SJSA1 (cell line): Measurements from ENCODE around the gene NCL. TPM values are rescaled to one million over a fixed set of nuclear protein-coding genes. Genes with fewer than 3 reads are reported as not detected.
"Not testable (repeated sequence)": the region's sequence is repeated elsewhere in the genome, so short reads cannot be mapped to it uniquely, and the experiment has no call there.

ENCODE experiments used
- DNase-seq, 2 experiments: peaks; one replicate each; pipeline ENCODE4 v3.0.0-alpha.2; 2015 to 2020; ENCODE audit warnings: low spot score in 2 of 2, low read depth in 1 of 2
- H3K27ac ChIP-seq: fragments of 250-450 bp; sonication (Bioruptor Pico); 2 replicates; pipeline ENCODE4 v1.5.1; 2020; ENCODE audit warnings: mild to moderate bottlenecking, moderate library complexity
- H3K27me3 ChIP-seq: fragments of 250-450 bp; sonication (Bioruptor Pico); replicated peaks from 2 replicates; pipeline ENCODE4 v1.5.1; 2020; ENCODE audit warnings: mild to moderate bottlenecking, moderate library complexity
- H3K36me3 ChIP-seq: fragments of 250-450 bp; sonication (Bioruptor Pico); 2 replicates; pipeline ENCODE4 v1.5.1; 2020; ENCODE audit warnings: mild to moderate bottlenecking
- H3K4me1 ChIP-seq: fragments of 250-450 bp; sonication (Bioruptor Pico); replicated peaks from 2 replicates; pipeline ENCODE4 v1.6.1; 2021; ENCODE audit warnings: mild to moderate bottlenecking
- H3K4me3 ChIP-seq: fragments of 250-450 bp; sonication (Bioruptor Pico); 2 replicates; pipeline ENCODE4 v1.5.1; 2020; ENCODE audit warnings: mild to moderate bottlenecking
- H3K9me3 ChIP-seq: fragments of 250-450 bp; sonication (Bioruptor Pico); replicated peaks from 2 replicates; pipeline ENCODE4 v1.5.1; 2020; ENCODE audit warnings: mild to moderate bottlenecking
- total RNA-seq: library from RNA; depleted of rRNA; stranded (reverse); fragments of >200 nt; shearing (Covaris generic); gene quantifications from 2 replicates; pipeline ENCODE4 v1.2.3, GENCODE V29; 2014

Gene NCL
- total RNA-seq, 1 experiment from 2014 or later: 257 TPM

DNA sequence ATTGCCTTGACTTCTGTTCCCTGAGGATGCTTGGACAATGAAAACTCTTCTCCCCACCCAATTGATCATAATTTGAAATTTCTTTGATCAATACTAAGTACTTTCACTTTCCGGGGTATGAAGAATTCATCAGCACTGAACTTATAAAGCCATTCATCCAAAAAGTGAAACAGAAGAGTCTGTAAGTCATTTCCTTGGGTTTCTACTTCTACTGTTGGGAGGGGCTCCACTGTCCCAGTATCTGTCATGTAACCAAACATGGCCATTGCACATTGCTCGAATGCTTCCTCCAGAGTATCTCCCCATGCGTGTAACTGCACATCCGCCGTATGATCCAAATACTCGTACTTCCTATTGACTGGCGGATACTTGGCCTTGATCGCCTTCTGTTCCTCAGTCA lies 30.3 kb downstream of the NCL start:
- Histone ChIP-seq H3K4me3 (no peak overlapping the region), H3K27me3 (no peaks in the 10 kb centered on the region), H3K36me3 (no peaks in the 10 kb centered on the region), H3K9me3 (peaks cover 5% of the 10 kb centered on the region; the same call in 1 of the 2 replicates), H3K4me1 (no peaks in the 10 kb centered on the region), H3K27ac (no peak overlapping the region)
- no peak for DNase-seq

DNA sequence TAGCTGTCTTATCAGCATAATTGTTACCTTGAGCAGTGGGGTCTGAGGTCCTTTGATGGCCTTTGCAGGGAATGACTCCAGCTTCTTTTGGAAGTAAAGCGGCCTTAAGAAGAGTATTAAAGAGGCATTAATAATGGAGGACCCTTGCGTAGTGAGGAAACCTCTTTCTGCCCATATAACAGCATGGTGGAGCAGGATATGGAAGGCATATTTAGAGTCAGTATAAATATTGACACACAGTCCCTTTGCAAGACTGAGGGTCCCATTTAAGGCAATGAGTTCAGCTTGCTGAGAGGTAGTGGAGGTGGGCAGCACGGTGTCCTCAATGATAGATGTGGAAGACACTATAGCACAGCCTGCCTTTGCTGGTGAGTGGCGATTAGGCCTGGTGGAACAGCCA lies 32.7 kb downstream of the NCL start:
- Histone ChIP-seq H3K4me1 (no peaks in the 10 kb centered on the region), H3K36me3 (no peaks in the 10 kb centered on the region), H3K4me3 (no peak overlapping the region), H3K27me3 (no peaks in the 10 kb centered on the region), H3K9me3 (peaks cover 5% of the 10 kb centered on the region; the same call in 1 of the 2 replicates), H3K27ac (no peak overlapping the region)
- DNase-seq: no peak

DNA sequence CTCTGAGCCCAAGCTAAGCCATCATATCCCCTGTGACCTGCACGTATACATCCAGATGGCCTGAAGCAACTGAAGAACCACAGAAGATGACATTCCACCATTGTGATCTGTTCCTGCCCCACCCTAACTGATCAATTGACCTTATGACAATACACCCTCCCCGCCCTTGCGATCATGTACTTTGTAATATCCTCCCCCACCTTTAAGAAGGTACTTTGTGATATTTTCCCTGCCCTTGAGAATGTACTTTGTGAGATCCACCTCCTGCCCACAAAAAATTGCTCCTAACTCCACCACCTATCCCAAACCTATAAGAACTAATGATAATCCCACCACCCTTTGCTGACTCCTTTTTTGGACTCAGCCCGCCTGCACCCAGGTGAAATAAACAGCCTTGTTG lies 33.8 kb downstream of the NCL start:
- H3K4me3 ChIP-seq, H3K27me3 ChIP-seq, H3K9me3 ChIP-seq, DNase-seq, H3K36me3 ChIP-seq, H3K27ac ChIP-seq: not testable (repeated sequence)
- peaks cover 10% of the 10 kb centered on the region for H3K4me1 ChIP-seq

DNA sequence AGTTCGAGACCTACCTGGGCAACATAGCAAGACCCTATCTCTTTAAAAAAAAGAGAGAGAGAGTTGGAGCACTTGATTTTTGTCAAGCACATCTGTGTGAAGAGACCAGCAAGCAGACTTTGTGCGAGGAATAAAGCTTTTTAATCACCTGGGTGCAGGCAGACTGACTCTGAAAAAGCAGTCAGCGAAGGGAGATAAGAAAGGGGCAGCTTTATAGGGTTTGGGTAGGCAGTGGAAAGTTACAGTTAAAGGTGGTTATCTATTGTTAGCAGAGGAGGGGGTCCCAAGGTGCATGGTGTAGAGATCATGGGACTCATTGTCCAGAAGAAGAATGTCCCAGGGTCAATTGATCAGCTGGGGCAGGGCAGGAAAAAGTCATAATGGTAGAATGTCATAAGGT lies 34.4 kb downstream of the NCL start:
- H3K27me3 ChIP-seq: no peaks in the 10 kb centered on the region
- peaks cover 15% of the 10 kb centered on the region for H3K4me1 ChIP-seq
- no peak for DNase-seq
- H3K27ac ChIP-seq: no peak overlapping the region
- no peaks in the 10 kb centered on the region for H3K36me3 ChIP-seq
- H3K4me3 ChIP-seq: no peak overlapping the region
- peaks cover 5% of the 10 kb centered on the region; the same call in 1 of the 2 replicates for H3K9me3 ChIP-seq

DNA sequence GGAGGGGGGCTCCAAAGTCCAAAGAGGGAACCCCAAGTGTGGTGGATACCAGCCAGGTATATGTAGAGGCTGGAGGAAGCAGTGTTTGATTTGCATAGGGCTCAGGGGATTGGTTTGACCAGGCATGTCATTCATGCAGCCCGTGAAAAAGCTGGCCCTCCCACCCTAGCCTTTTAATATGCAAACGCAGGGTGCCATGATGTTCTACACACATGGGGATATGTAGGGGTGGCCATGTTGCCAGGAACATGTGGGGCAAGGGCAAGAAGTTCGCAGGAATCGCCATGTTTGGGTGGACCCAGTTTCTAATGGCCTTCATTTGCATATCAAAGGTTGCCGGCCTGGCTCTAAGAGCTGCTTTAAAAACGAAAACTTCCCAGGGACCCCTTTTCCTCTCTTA lies 35.1 kb downstream of the NCL start:
- H3K27me3 ChIP-seq: no peaks in the 10 kb centered on the region
- no peak for DNase-seq
- H3K4me3 ChIP-seq: no peak overlapping the region
- H3K9me3 ChIP-seq: peaks cover 5% of the 10 kb centered on the region; the same call in 1 of the 2 replicates
- H3K36me3 ChIP-seq: no peaks in the 10 kb centered on the region
- peaks cover 15% of the 10 kb centered on the region for H3K4me1 ChIP-seq
- H3K27ac ChIP-seq: no peak overlapping the region

DNA sequence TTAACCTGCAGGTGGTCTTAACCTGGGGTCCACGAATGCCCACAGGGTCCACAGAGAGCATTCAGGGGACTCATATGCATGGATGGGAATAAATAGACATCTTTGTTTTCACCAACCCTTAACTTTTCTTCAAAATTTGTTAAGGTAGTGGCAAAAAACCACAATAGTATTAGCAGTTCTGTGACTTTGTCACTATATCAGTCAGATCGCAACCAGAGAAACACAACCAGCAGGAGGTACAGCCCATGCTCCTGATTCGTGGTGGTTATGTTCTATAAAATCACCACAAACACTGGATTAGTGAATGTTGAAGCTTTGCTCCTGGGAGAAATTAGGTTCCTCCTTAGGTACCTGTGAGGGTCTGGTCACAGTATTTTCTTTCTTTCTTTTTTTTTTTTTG lies 37.2 kb downstream of the NCL start:
- DNase-seq: no peak
- Histone ChIP-seq H3K4me1 (peaks cover 15% of the 10 kb centered on the region), H3K4me3 (no peak overlapping the region), H3K9me3 (peaks cover 2% of the 10 kb centered on the region; the same call in 1 of the 2 replicates), H3K27me3 (no peaks in the 10 kb centered on the region), H3K27ac (no peak overlapping the region), H3K36me3 (no peaks in the 10 kb centered on the region)

DNA sequence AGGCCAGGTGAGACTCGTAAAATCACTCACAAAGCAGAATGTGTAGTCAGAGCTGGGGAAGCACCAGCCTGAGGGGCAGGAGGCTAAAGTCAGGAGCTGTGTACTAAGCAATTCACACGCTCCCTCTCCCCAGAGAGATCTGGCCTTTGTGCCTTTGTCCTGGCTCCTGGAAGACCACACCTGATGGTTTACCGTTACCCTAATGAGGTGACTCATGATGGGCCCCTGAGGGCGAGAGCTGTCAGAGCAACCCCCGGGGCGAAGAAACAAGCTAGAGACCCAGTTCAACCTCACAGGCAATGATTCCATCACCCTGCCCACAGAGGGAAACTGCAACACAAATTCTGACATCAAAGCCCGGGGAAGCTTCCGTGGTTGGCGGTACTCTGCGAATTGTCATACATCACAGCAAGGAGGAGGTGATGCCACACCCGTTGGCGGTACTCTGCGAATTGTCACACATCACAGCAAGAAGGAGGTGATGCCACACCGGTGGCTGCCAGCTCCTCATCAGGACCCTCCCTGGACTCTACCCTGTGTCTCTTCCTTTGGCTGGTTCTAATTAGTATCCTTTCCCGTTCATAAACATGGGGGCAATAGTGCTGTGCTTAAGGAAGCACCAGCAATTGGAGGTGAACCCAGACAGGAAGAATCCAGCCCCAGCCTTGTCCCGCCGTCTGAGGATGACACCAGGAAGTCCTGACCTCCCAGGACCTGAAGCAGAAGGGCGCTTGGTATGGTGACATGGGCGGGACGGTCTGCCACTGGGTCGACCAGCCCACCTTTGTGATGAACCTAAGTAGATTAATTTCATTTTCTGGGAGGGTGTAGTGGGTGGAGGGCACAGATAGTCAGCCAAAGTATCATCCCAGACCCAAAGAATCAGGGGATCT lies 38.2 kb downstream of the NCL start:
- H3K27ac ChIP-seq: no peak overlapping the region
- DNase-seq: peak; percentile 56 to 63
- H3K36me3 ChIP-seq: no peaks in the 10 kb centered on the region
- H3K27me3 ChIP-seq: no peaks in the 10 kb centered on the region
- H3K4me3 ChIP-seq: no peak overlapping the region
- 0 out of 2 replicates have a peak, but pooled peaks cover 2% of the 10 kb centered on the region for H3K9me3 ChIP-seq
- peaks cover 21% of the 10 kb centered on the region for H3K4me1 ChIP-seq

DNA sequence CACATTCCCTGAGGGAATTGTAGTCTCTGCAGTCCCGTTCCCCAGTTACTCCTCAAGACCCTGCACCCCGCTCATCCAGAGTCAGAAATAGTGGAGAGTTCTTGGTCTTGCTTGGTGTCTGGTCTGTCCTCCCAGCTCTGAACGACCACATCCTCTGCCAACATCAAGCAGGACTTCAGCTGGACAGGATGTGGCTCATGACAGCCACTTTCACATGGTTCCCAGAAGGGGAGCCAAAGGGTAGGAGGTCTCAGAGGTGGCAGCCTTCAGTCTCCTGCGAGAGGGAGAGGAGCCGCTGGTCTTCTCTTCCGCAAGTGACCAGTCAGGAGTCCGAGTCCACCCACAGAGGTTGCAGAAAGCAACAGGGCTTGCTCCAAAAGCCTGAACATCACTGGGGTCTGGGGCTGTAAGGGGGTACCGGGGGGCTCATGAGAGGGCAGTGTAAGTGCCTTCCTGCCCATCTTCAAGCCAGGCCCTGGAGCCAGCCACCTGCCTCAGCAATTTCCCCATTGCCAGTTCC lies 38.9 kb downstream of the NCL start:
- no peaks in the 10 kb centered on the region for H3K27me3 ChIP-seq
- H3K4me3 ChIP-seq: no peak overlapping the region
- DNase-seq: no peak
- H3K9me3 ChIP-seq: no peaks in the 10 kb centered on the region
- H3K27ac ChIP-seq: no peak overlapping the region
- H3K4me1 ChIP-seq: peaks cover 23% of the 10 kb centered on the region
- no peaks in the 10 kb centered on the region for H3K36me3 ChIP-seq

DNA sequence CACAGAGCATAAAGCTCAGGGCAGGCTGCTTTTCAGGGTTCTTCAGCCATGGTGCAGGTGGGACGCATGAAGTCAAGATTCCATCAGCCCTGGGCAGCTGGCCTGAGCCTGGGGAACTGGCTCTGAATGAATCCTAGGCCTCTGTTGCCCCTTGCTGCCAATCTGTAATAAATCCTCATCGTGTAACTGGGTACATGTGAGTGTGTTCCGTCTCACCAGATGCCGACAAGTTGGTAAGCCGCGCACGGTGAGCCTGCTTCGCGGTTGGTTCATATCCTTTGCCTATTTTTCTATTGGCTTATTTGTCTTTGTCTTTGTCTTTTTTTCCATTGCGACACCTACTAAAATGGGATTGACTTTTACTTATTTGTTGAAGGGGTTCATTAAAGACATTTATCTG lies 41.1 kb downstream of the NCL start:
- H3K27me3 ChIP-seq: no peaks in the 10 kb centered on the region
- no peaks in the 10 kb centered on the region for H3K9me3 ChIP-seq
- H3K27ac ChIP-seq: no peak overlapping the region
- H3K4me1 ChIP-seq: peaks cover 23% of the 10 kb centered on the region
- no peak for DNase-seq
- H3K4me3 ChIP-seq: no peak overlapping the region
- no peaks in the 10 kb centered on the region for H3K36me3 ChIP-seq

DNA sequence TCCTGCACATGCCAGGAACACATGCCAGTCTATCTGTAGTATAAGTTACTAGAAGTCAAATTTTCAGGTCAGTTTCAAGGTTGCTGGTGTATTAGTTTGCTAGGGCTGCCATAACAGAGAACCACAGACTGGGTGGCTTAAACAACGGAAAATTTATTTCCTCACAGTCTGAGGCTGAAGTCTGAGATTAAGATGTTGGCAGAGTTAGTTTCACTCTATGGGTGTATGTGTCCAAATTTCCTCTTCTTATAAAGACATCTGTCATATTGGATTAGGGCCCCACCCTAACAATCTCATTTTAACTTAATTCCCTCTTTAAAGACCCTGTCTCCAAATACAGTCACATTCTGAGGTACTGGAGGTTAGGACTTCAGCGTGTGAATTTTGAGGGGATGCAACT lies 42.2 kb downstream of the NCL start:
- no peak overlapping the region for H3K4me3 ChIP-seq
- no peaks in the 10 kb centered on the region for H3K27me3 ChIP-seq
- no peaks in the 10 kb centered on the region for H3K9me3 ChIP-seq
- no peak for DNase-seq
- H3K36me3 ChIP-seq: no peaks in the 10 kb centered on the region
- no peak overlapping the region for H3K27ac ChIP-seq
- H3K4me1 ChIP-seq: peaks cover 23% of the 10 kb centered on the region

DNA sequence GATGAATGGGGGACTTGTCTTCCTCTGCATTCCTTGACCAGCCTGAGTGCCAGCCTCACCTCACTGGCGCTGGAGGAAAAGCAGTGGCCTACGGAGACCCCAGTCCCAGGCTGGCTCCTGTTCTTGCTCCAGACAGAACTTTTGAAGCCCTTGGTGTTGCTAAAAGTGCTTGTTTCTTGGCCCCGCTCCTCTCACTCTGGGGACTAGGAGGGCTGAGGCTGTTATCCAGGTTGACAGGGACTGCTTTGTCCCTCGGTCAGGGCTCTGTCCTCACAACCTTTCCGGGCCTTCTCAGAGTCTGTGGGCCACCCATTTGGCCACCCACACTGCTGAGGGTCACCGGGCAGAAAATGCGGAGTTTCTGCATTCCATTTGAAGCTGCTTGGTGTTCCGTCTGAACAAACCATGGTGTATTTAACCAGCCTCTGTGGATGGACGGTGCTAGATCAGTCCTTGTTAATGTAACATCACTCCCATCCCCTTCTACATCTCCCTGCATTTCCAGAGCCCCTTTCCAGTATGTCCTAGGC lies 43.2 kb downstream of the NCL start:
- H3K4me3 ChIP-seq: no peak overlapping the region
- H3K36me3 ChIP-seq: no peaks in the 10 kb centered on the region
- H3K4me1 ChIP-seq: peaks cover 20% of the 10 kb centered on the region
- DNase-seq: no peak
- no peaks in the 10 kb centered on the region for H3K27me3 ChIP-seq
- H3K9me3 ChIP-seq: no peaks in the 10 kb centered on the region
- H3K27ac ChIP-seq: no peak overlapping the region

DNA sequence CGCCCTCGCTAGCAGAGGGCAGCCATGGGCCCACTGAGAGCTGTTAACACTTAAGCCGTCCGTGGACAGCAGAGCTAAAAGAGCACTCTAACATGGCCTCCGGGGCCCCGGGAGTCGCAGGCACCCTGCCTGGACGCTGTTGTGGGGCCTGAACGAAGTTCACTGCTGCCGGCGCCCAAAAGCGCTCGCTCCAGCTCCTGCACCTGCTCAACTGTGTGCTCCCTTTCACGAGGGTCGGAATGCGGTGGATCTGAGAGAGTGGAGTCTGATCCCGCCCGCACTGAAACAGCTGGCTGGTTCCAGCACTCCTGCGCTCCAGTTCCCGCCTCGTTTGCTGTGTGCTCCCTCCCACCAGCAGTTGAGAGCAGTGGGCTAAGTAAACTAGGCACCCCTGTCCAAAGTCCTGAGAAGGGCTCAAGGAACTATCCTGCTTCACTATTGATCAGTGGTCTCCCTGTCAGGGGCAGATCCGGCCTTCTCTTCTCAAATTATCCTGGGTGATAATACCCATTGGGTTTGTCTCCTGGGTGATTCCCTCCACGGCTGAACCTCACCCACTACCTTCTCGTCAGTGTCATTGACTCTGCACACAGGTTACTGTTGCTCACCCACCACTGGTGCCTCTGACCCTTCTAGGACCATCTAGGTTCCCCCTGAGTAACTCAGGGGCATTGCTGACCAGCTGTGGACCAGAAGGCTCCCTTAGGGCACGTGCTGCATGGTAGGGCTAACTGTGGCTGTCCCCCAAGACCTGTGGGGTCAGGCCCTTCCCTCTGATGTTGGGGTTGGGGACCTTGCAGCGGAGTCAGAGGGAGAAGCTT lies 45.3 kb downstream of the NCL start:
- Histone ChIP-seq H3K4me1 (peaks cover 9% of the 10 kb centered on the region), H3K4me3 (no peak overlapping the region), H3K27ac (no peak overlapping the region), H3K36me3 (no peaks in the 10 kb centered on the region), H3K27me3 (no peaks in the 10 kb centered on the region), H3K9me3 (no peaks in the 10 kb centered on the region)
- DNase-seq: no peak

DNA sequence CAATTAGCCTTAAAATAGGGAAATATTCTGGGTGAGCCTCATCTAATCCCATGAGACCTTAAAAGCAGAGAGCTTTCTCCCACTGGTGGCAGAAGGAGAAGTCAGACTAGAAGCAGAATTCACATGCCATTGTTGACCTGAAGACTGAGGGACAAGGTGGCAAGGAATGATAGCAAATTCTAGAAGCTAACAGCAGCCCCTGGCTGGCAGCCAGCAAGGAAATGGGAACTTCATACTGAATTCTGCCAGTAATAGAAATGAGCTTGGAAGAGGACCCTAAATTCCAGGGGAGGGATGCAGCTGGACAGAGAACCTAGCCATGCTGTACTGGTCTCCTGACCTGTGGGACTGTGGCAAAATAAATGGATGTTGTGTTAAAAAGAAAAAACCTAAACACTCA lies 49.3 kb downstream of the NCL start:
- Histone ChIP-seq H3K9me3 (no peaks in the 10 kb centered on the region; the same call in 1 of the 2 replicates), H3K27me3 (no peaks in the 10 kb centered on the region), H3K4me3 (no peak overlapping the region), H3K4me1 (peaks cover 14% of the 10 kb centered on the region), H3K36me3 (no peaks in the 10 kb centered on the region), H3K27ac (no peak overlapping the region)
- DNase-seq: no peak
